GM23338 (cell line): Measurements from ENCODE around the gene CACNA2D1. TPM values are rescaled to one million over a fixed set of nuclear protein-coding genes. Genes with fewer than 3 reads are reported as not detected.

Experiments
- ATAC-seq: fragments of 200-7000 bp; cut with Tn5 transposase; 3 replicates; pipeline ENCODE4 v1.9.1; 2020
- DNase-seq: peaks from one replicate; pipeline ENCODE4 v3.0.0-alpha.2; 2015; ENCODE audit warnings: low spot score
- H2AFZ ChIP-seq: fragments of 200-600 bp; sonication (generic); 2 replicates; pipeline ENCODE4 v1.8.0; 2016; ENCODE audit warnings: antibody characterized with exemption, mild to moderate bottlenecking, moderate library complexity
- H3F3A ChIP-seq: fragments of 200-600 bp; sonication (generic); replicated peaks from 2 replicates; pipeline ENCODE4 v1.8.0; 2017; ENCODE audit warnings: antibody characterized with exemption, mixed run types, low read depth
- H3K27ac ChIP-seq: fragments of 200-600 bp; sonication (generic); 2 replicates; pipeline ENCODE4 v1.6.1; 2016; ENCODE audit warnings: low read depth
- H3K27me3 ChIP-seq: fragments of 200-600 bp; sonication (generic); 2 replicates; pipeline ENCODE4 v1.8.0; 2016; ENCODE audit warnings: mild to moderate bottlenecking, mixed run types, moderate library complexity; ENCODE audit not compliant: insufficient read depth
- H3K36me3 ChIP-seq: fragments of 200-600 bp; sonication (generic); 2 replicates; pipeline ENCODE4 v1.8.0; 2016; ENCODE audit warnings: mild to moderate bottlenecking; ENCODE audit not compliant: insufficient read depth
- H3K4me1 ChIP-seq: fragments of 200-600 bp; sonication (generic); 2 replicates; pipeline ENCODE4 v1.8.0; 2016; ENCODE audit warnings: mild to moderate bottlenecking, moderate library complexity; ENCODE audit not compliant: insufficient read depth
- H3K4me2 ChIP-seq: fragments of 200-600 bp; sonication (generic); 2 replicates; pipeline ENCODE4 v1.7.1; 2017; ENCODE audit warnings: mixed run types
- H3K4me3 ChIP-seq: fragments of 200-600 bp; sonication (generic); 2 replicates; pipeline ENCODE4 v1.6.1; 2016; ENCODE audit warnings: mixed run types
- H3K79me2 ChIP-seq: fragments of 200-600 bp; sonication (generic); replicated peaks from 2 replicates; pipeline ENCODE4 v1.8.0; 2017; ENCODE audit warnings: mild to moderate bottlenecking; ENCODE audit not compliant: insufficient read depth
- H3K9me2 ChIP-seq: fragments of 200-600 bp; sonication (generic); 2 replicates; pipeline ENCODE4 v1.8.0; 2017; ENCODE audit not compliant: insufficient read depth
- H4K20me1 ChIP-seq: fragments of 200-600 bp; sonication (generic); replicated peaks from 2 replicates; pipeline ENCODE4 v1.8.0; 2017; ENCODE audit warnings: mild to moderate bottlenecking; ENCODE audit not compliant: insufficient read depth
- H3K27ac Mint-ChIP-seq: 2 replicates; pipeline ENCODE4 v1.8.0; 2020; ENCODE audit warnings: inconsistent platforms, mild to moderate bottlenecking, moderate library complexity, mixed read lengths
- H3K27me3 Mint-ChIP-seq: 3 replicates; pipeline ENCODE4 v1.8.0; 2022; ENCODE audit warnings: low read depth, mild to moderate bottlenecking, moderate library complexity, mixed read lengths, inconsistent platforms; ENCODE audit not compliant: insufficient read depth, poor library complexity
- H3K36me3 Mint-ChIP-seq: 3 replicates; pipeline ENCODE4 v1.8.0; 2021; ENCODE audit warnings: low read depth, mild to moderate bottlenecking, inconsistent platforms, moderate library complexity, mixed read lengths
- H3K4me1 Mint-ChIP-seq: 3 replicates; pipeline ENCODE4 v1.8.0; 2020; ENCODE audit warnings: mild to moderate bottlenecking, inconsistent platforms, mixed read lengths
- H3K4me3 Mint-ChIP-seq: 3 replicates; pipeline ENCODE4 v1.8.0; 2021; ENCODE audit warnings: moderate library complexity, mild to moderate bottlenecking, inconsistent platforms, mixed read lengths
- H3K9me3 Mint-ChIP-seq: 3 replicates; pipeline ENCODE4 v1.8.0; 2020; ENCODE audit warnings: moderate library complexity, mild to moderate bottlenecking, inconsistent platforms, mixed read lengths
- ETS1 ChIP-seq: IDR thresholded peaks from 2 replicates; pipeline ENCODE4 v1.6.1; 2016; ENCODE audit warnings: antibody characterized with exemption
- EZH2phosphoT487 ChIP-seq: fragments of 200-600 bp; sonication (generic); IDR thresholded peaks from one replicate; pipeline ENCODE4 v1.8.1; 2018; ENCODE audit warnings: antibody characterized with exemption; ENCODE audit not compliant: unreplicated experiment
- NANOG ChIP-seq: IDR thresholded peaks from 2 replicates; pipeline ENCODE4 v1.6.1; 2016; ENCODE audit warnings: antibody characterized with exemption, borderline replicate concordance
- POLR2AphosphoS5 ChIP-seq: IDR thresholded peaks from 2 replicates; pipeline ENCODE4 v1.6.1; 2016; ENCODE audit warnings: antibody characterized with exemption, low read depth
- REST ChIP-seq: IDR thresholded peaks from one replicate; pipeline ENCODE4 v1.6.1; 2018; ENCODE audit warnings: antibody characterized with exemption; ENCODE audit not compliant: unreplicated experiment
- STAT1 ChIP-seq: IDR thresholded peaks from one replicate; pipeline ENCODE4 v1.6.1; 2016; ENCODE audit warnings: antibody characterized with exemption; ENCODE audit not compliant: unreplicated experiment
- ZNF462 ChIP-seq: fragments of 250-450 bp; sonication (Bioruptor Pico); IDR thresholded peaks from 2 replicates; pipeline ENCODE4 v1.5.0; 2020; ENCODE audit warnings: mild to moderate bottlenecking, moderate library complexity
- polyA plus RNA-seq: library from polyadenylated mRNA; unstranded; fragments of >200 nt; fragmentation: Nextera tagmentation; extraction: Ambion mirVana; gene quantifications from 2 replicates; pipeline ENCODE4 v1.2.1, GENCODE V29; 2016
- total RNA-seq: library from RNA; depleted of rRNA; stranded (reverse); fragments of >200 nt; shearing (Covaris generic); gene quantifications from 2 replicates; pipeline ENCODE4 v1.2.3, GENCODE V29; 2014

Gene CACNA2D1
- total and polyA plus RNA-seq, 2 experiments from 2014 or later = 7.0 to 20.4 TPM

GRCh38 chr7:82163586-82163985 lies 280.0 kb downstream of the CACNA2D1 start (continued):
- TF ChIP-seq ETS1 (no peak), EZH2phosphoT487 (no peak), STAT1 (no peak), REST (no peak)

- DNase-seq (peak; percentile 19), ATAC-seq (peak; percentile 25; the same call in 1 of the 3 replicates)
- Histone ChIP-seq H3K27ac (no peak overlapping the region), H3K4me1 (0 out of 2 replicates have a peak, but pooled peaks cover 7% of the 10 kb centered on the region), H4K20me1 (no peaks in the 10 kb centered on the region), H3K79me2 (no peaks in the 10 kb centered on the region), H3K36me3 (no peaks in the 10 kb centered on the region), H3F3A (no peaks in the 10 kb centered on the region), H2AFZ (no peak overlapping the region), H3K27me3 (peaks cover 3% of the 10 kb centered on the region; the same call in 1 of the 2 replicates), H3K4me2 (no peak overlapping the region), H3K9me2 (no peaks in the 10 kb centered on the region), H3K4me3 (no peak overlapping the region)
- TF ChIP-seq ZNF462 (CRISPR knock-in tag) (peak; percentile 32; the same call in 1 of the 2 replicates), POLR2AphosphoS5 (no peak), NANOG (no peak)
- Mint-ChIP-seq H3K4me1 (peaks cover 26% of the 10 kb centered on the region), H3K4me3 (no peak overlapping the region), H3K27ac (no peak overlapping the region; the same call in 1 of the 2 replicates), H3K36me3 (no peaks in the 10 kb centered on the region), H3K27me3 (no peaks in the 10 kb centered on the region), H3K9me3 (no peaks in the 10 kb centered on the region)
These were observed 281.3 kb downstream of the CACNA2D1 start for GRCh38 chr7:82162289-82162688.
